Fibroblast of lung (primary cell): ENCODE results near the gene DPM1. TPM values are rescaled to one million over a fixed set of nuclear protein-coding genes. Genes with fewer than 3 reads are reported as not detected.

Experiments used
- DNase-seq, 2 donors: peaks; one replicate each; pipeline versions ENCODE4 v3.0.0 to v3.0.0-alpha.2; 2010; ENCODE audit warnings: low read depth in 2 of 2
- H2AFZ ChIP-seq: 2 replicates; pipeline ENCODE4 v1.5.1; 2012; ENCODE audit warnings: low read length, control low read depth, inconsistent platforms
- H3K27ac ChIP-seq: 2 replicates; pipeline ENCODE4 v1.5.1; 2011; ENCODE audit warnings: low read length, control low read depth; ENCODE audit not compliant: insufficient read depth
- H3K27me3 ChIP-seq: 2 replicates; pipeline ENCODE4 v1.5.1; 2011; ENCODE audit warnings: mild to moderate bottlenecking, low read length; ENCODE audit not compliant: control insufficient read depth, insufficient read depth
- H3K36me3 ChIP-seq: 2 replicates; pipeline ENCODE4 v1.5.1; 2011; ENCODE audit warnings: low read length; ENCODE audit not compliant: control insufficient read depth, insufficient read depth
- H3K4me1 ChIP-seq: 2 replicates; pipeline ENCODE4 v1.5.1; 2011; ENCODE audit warnings: low read length; ENCODE audit not compliant: control insufficient read depth, insufficient read depth; ENCODE audit errors: extremely low read depth
- H3K4me2 ChIP-seq: 2 replicates; pipeline ENCODE4 v1.5.1; 2011; ENCODE audit warnings: low read length, control low read depth; ENCODE audit not compliant: insufficient read depth; ENCODE audit errors: extremely low read depth
- H3K4me3 ChIP-seq, 4 experiments: fragments of 200-600 bp in 1 of 4; sonication (generic) in 1 of 4; replicated peaks in 1 of 4; 2 replicates each; pipeline ENCODE4 v1.5.1; 2011 to 2016; ENCODE audit warnings: low read length in 4 of 4, low read depth in 3 of 4, mild to moderate bottlenecking in 3 of 4, control low read depth in 2 of 4, inconsistent platforms in 1 of 4, mixed read lengths in 1 of 4; ENCODE audit not compliant: insufficient read depth in 1 of 4; ENCODE audit errors: control extremely low read depth in 1 of 4
- H3K79me2 ChIP-seq: 2 replicates; pipeline ENCODE4 v1.5.1; 2012; ENCODE audit warnings: mild to moderate bottlenecking, low read length, inconsistent platforms; ENCODE audit not compliant: control insufficient read depth, insufficient read depth
- H3K9ac ChIP-seq: 2 replicates; pipeline ENCODE4 v1.5.1; 2011; ENCODE audit warnings: mild to moderate bottlenecking, low read length, control low read depth; ENCODE audit not compliant: insufficient read depth
- H3K9me3 ChIP-seq: 2 replicates; pipeline ENCODE4 v1.5.1; 2012; ENCODE audit warnings: low read depth, low read length; ENCODE audit not compliant: control insufficient read depth, insufficient read depth
- H4K20me1 ChIP-seq: 2 replicates; pipeline ENCODE4 v1.5.1; 2011; ENCODE audit warnings: low read length; ENCODE audit not compliant: control insufficient read depth, insufficient read depth; ENCODE audit errors: extremely low read depth
- CTCF ChIP-seq, 2 donors: IDR thresholded peaks in 1 of 2; conservative IDR thresholded peaks in 1 of 2; 1 replicate in 1 of 2; 2 replicates in 1 of 2; pipeline ENCODE4 v1.5.1; 2011 to 2012; ENCODE audit warnings: low read length in 2 of 2, control low read depth in 1 of 2, inconsistent platforms in 1 of 2, low read depth in 1 of 2, mild to moderate bottlenecking in 1 of 2
- EZH2 ChIP-seq: IDR thresholded peaks from 2 replicates; pipeline ENCODE4 v1.5.1; 2012; ENCODE audit warnings: low read length, control low read depth, mild to moderate bottlenecking; ENCODE audit errors: missing control alignments
- polyA minus RNA-seq: library from RNA; depleted of rRNA, polyadenylated mRNA; stranded (reverse); fragments of >200 nt; gene quantifications from 2 replicates; pipeline ENCODE4 v1.2.3, GENCODE V29; 2011; ENCODE audit warnings: low replicate concordance
- polyA plus RNA-seq, 2 donors: library from polyadenylated mRNA; depleted of rRNA in 1 of 2; stranded (reverse) in 1 of 2; unstranded in 1 of 2; fragments of >200 nt; gene quantifications; 2 replicates each; pipeline ENCODE4 v1.2.1, GENCODE V29; 2011 to 2012; ENCODE audit warnings: missing spikeins in 1 of 2
- total RNA-seq: library from RNA; depleted of rRNA; stranded (reverse); fragments of >200 nt; gene quantifications from 2 replicates; pipeline ENCODE4 v1.2.1, GENCODE V29; 2014

The DPM1 gene
- total RNA-seq, result 53.2 and 60.9 TPM in 2 replicates
- polyA plus RNA-seq, result 89.1 and 103 TPM in 2 replicates
- polyA plus RNA-seq (2012), result 66.0 and 68.9 TPM in 2 replicates
- 5.9 and 6.6 TPM in 2 replicates for polyA minus RNA-seq

GRCh38 chr20:50957798-50958614 is at the start of gene DPM1:
Gene DPM1, minus strand, starts transcription at chr20:50958532. Its CDS starts 9 bp downstream, at chr20:50958523.
- Histone ChIP-seq H3K36me3 (no peaks in the 10 kb centered on the region), H3K4me3 (peak within 1 kb of the TSS; percentile 55 to 97 (median 84)), H3K4me1 (peaks cover 3% of the 10 kb centered on the region), H3K9me3 (no peaks in the 10 kb centered on the region), H3K27ac (peak within 1 kb of the TSS; percentile 93), H3K4me2 (peak within 1 kb of the TSS; percentile 99), H3K27me3 (no peaks in the 10 kb centered on the region), H4K20me1 (no peaks in the 10 kb centered on the region), H3K9ac (peak within 1 kb of the TSS; percentile 97), H2AFZ (peak within 1 kb of the TSS; percentile 84), H3K79me2 (peaks cover 73% of the 10 kb centered on the region)
- DNase-seq, result peak; percentile 15 to 30
- TF ChIP-seq EZH2 (no peak), CTCF (conservative IDR thresholded peaks at IDR 0.05 in 1 of 2, IDR thresholded peaks at IDR 0.05 in 1 of 2; ENCODE audit: low read depth in 1 of 2, low read length in 2 of 2) (no peak)

- Histone ChIP-seq H3K4me3 (no peak overlapping the region), H3K79me2 (no peaks in the 10 kb centered on the region), H3K4me2 (no peak overlapping the region), H3K4me1 (no peaks in the 10 kb centered on the region), H3K27me3 (peaks cover 2% of the 10 kb centered on the region), H2AFZ (no peak overlapping the region), H3K9me3 (no peaks in the 10 kb centered on the region), H4K20me1 (no peaks in the 10 kb centered on the region), H3K36me3 (no peaks in the 10 kb centered on the region), H3K27ac (no peak overlapping the region), H3K9ac (no peak overlapping the region)
- no peak for TF ChIP-seq EZH2
- no peak for TF ChIP-seq CTCF (conservative IDR thresholded peaks at IDR 0.05 in 1 of 2, IDR thresholded peaks at IDR 0.05 in 1 of 2; ENCODE audit: low read depth in 1 of 2, low read length in 2 of 2)
- no peak for DNase-seq
These were observed 46.9 kb upstream of the DPM1 start for GRCh38 chr20:51005214-51005613.

GRCh38 chr20:51004781-51005180 is 46.4 kb upstream of the DPM1 start:
- H3K27me3 ChIP-seq, result peaks cover 2% of the 10 kb centered on the region
- H3K4me2 ChIP-seq, result no peak overlapping the region
- no peaks in the 10 kb centered on the region for H3K79me2 ChIP-seq
- H3K4me1 ChIP-seq, result no peaks in the 10 kb centered on the region
- TF ChIP-seq EZH2 (no peak), CTCF (conservative IDR thresholded peaks at IDR 0.05 in 1 of 2, IDR thresholded peaks at IDR 0.05 in 1 of 2; ENCODE audit: low read depth in 1 of 2, low read length in 2 of 2) (no peak)
- H3K4me3 ChIP-seq, result no peak overlapping the region
- H3K9ac ChIP-seq, result no peak overlapping the region
- no peaks in the 10 kb centered on the region for H4K20me1 ChIP-seq
- no peaks in the 10 kb centered on the region for H3K36me3 ChIP-seq
- no peak overlapping the region for H3K27ac ChIP-seq
- H3K9me3 ChIP-seq, result no peaks in the 10 kb centered on the region
- no peak overlapping the region for H2AFZ ChIP-seq
- no peak for DNase-seq
